Uterus (tissue), 4 donors: ENCODE measurements around the gene TARP. TPM values are rescaled to one million over a fixed set of nuclear protein-coding genes. Genes with fewer than 3 reads are reported as not detected.
A peak's percentile ranks its signal among the peaks of the same experiment; 100 is the strongest.

Source experiments
- DNase-seq, 2 donors: peaks; one replicate each; pipeline ENCODE4 v3.0.0-alpha.2; 2019 to 2020
- H3K27ac ChIP-seq, 2 donors: fragments of 200-600 bp; sonication (generic); 1 replicate in 1 of 2; 2 replicates in 1 of 2; pipeline ENCODE4 v1.5.1; 2016 to 2018
- H3K27me3 ChIP-seq, 2 donors: fragments of 200-600 bp; sonication (generic); one replicate each; pipeline ENCODE4 v1.5.1; 2018 to 2019; ENCODE audit warnings: control low read depth in 1 of 2
- H3K36me3 ChIP-seq, 2 donors: fragments of 200-600 bp; sonication (generic); one replicate each; pipeline ENCODE4 v1.5.1; 2019; ENCODE audit warnings: control low read depth in 1 of 2
- H3K4me1 ChIP-seq, 2 donors: fragments of 200-600 bp; sonication (generic); one replicate each; pipeline ENCODE4 v1.5.1; 2018 to 2019; ENCODE audit warnings: control low read depth in 1 of 2
- H3K4me3 ChIP-seq, 2 donors: fragments of 200-600 bp; sonication (generic); 1 replicate in 1 of 2; 2 replicates in 1 of 2; pipeline ENCODE4 v1.5.1; 2018 to 2019; ENCODE audit warnings: mild to moderate bottlenecking in 1 of 2
- H3K9me3 ChIP-seq, 2 donors: fragments of 200-600 bp; sonication (generic); one replicate each; pipeline ENCODE4 v1.5.1; 2019; ENCODE audit warnings: control low read depth in 1 of 2
- POLR2A ChIP-seq, 2 donors: fragments of 450-650 bp; IDR thresholded peaks; one replicate each; pipeline ENCODE4 v1.6.1; 2016; ENCODE audit warnings: antibody characterized with exemption in 2 of 2, mild to moderate bottlenecking in 1 of 2, moderate library complexity in 1 of 2
- intact Hi-C: fragments of 100-400 bp; cut with DNase I; formaldehyde crosslinking; loops from one replicate; pipeline ENCODE4 v1.15.1; 2023; ENCODE audit warnings: low total_unique reads
- small RNA-seq: library from RNA; depleted of rRNA; stranded (forward); fragments of <200 nt; gene quantifications from one replicate; pipeline ENCODE3, GENCODE V24; 2016
- total RNA-seq, 4 donors: library from RNA; depleted of rRNA in 3 of 4; stranded (reverse); fragments of >200 nt in 3 of 4; gene quantifications; one replicate each; pipeline versions ENCODE4 v1.1.0 to v1.2.4, GENCODE V29; 2014 to 2023
- TF ChIP-seq, protein P1 (sequence below), 4 experiments: fragments of 200-600 bp in 2 of 4; fragments of 450-650 bp in 2 of 4; sonication (generic) in 2 of 4; IDR thresholded peaks; one replicate each; pipeline ENCODE4 v1.5.1; 2016 to 2019; ENCODE audit warnings: antibody characterized with exemption in 4 of 4, mild to moderate bottlenecking in 2 of 4, moderate library complexity in 1 of 4
- donor health status: DM: yes; HTN: yes; CAD: no.

The TARP gene

DNA sequence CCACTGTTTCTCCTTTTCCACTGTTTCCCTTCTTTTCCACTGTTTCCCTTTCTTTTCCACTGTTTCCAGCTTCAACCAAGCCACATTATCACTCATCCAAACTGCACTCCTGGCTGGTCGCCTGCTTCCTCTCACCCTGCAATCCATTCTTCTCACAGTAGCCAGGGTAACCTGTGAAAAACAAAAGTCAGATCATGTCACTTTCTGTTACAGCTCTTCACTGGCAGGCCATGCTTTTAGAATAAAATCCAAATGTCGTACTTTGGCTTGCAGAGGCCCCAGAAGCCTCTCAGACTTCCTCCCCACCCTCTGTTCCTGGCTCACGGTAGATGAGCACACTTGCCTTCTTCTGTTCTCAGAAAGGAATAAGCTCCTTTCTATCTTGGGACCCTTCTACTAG is 61.5 kb downstream of the TARP start:
- peak overlapping the region; percentile 30 to 55 for H3K27ac ChIP-seq
- TF ChIP-seq POLR2A (IDR thresholded peaks at IDR 0.05): no peak
- TF ChIP-seq, protein P1, sequence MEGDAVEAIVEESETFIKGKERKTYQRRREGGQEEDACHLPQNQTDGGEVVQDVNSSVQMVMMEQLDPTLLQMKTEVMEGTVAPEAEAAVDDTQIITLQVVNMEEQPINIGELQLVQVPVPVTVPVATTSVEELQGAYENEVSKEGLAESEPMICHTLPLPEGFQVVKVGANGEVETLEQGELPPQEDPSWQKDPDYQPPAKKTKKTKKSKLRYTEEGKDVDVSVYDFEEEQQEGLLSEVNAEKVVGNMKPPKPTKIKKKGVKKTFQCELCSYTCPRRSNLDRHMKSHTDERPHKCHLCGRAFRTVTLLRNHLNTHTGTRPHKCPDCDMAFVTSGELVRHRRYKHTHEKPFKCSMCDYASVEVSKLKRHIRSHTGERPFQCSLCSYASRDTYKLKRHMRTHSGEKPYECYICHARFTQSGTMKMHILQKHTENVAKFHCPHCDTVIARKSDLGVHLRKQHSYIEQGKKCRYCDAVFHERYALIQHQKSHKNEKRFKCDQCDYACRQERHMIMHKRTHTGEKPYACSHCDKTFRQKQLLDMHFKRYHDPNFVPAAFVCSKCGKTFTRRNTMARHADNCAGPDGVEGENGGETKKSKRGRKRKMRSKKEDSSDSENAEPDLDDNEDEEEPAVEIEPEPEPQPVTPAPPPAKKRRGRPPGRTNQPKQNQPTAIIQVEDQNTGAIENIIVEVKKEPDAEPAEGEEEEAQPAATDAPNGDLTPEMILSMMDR (IDR thresholded peaks at IDR 0.05): no peak
- H3K36me3 ChIP-seq: no peaks in the 10 kb centered on the region
- no peak overlapping the region for H3K4me3 ChIP-seq
- no peaks in the 10 kb centered on the region for H3K27me3 ChIP-seq
- H3K4me1 ChIP-seq: peaks cover 0 to 6% of the 10 kb centered on the region in 2 donors
- peak in 1 of 2 donors; percentile 52 for DNase-seq
- H3K9me3 ChIP-seq: no peaks in the 10 kb centered on the region
- intact Hi-C loops: no loop called here

DNA sequence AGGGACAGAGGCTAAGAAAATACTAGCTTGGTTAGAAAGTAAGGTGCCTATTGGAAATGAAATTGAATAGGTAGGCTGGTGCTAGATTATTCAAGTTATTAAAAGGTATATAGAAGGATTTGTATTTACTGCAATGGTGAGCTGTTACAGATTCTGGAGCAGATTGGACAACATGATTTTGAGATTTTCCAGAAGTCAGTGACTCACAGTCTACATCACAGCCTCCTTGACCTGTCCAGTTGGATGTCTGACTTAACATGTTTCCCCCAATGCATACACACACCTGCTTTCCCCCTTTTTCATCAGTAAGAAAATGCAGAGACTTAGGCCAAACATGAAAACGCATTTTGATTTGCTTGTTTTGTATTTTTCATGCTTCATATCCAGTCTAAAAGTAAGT is 62.0 kb downstream of the TARP start:
- H3K27me3 ChIP-seq: no peaks in the 10 kb centered on the region
- H3K27ac ChIP-seq: peak overlapping the region; percentile 30 to 55
- no peaks in the 10 kb centered on the region for H3K9me3 ChIP-seq
- no peak for DNase-seq
- no peaks in the 10 kb centered on the region for H3K36me3 ChIP-seq
- no peak overlapping the region for H3K4me3 ChIP-seq
- intact Hi-C loops: no loop called here
- TF ChIP-seq, protein P1 (IDR thresholded peaks at IDR 0.05): no peak
- TF ChIP-seq POLR2A (IDR thresholded peaks at IDR 0.05): no peak
- peaks cover 0 to 6% of the 10 kb centered on the region in 2 donors for H3K4me1 ChIP-seq

Small RNA genes within 50 kb of the gene (small RNA-seq; reads per million reads assigned to genes)
- gene TRGJ1 (not detected), gene TRGJ2 (not detected), gene TRGJP (not detected), gene TRGJP1 (not detected), gene TRGJP2 (not detected), gene TRGVA (not detected)

Other genes with a start within 250 kb of the TARP start
- 10 to 100 TPM; 36.9 to 95.6 (median 53.6) TPM for gene STARD3NL, start 95.4 kb downstream of the TARP start, total RNA-seq